HG02870 (cell line): ENCODE results near the gene LRMDA.
"Not testable (repeated sequence)": the region's sequence is repeated elsewhere in the genome, so short reads cannot be mapped to it uniquely, and the experiment has no call there.

Experiments
- ATAC-seq: cut with Tn5 transposase; IDR thresholded peaks from one replicate; pipeline ENCODE4 v1.9.1; 2021; ENCODE audit warnings: mild to moderate bottlenecking, moderate library complexity; ENCODE audit not compliant: unreplicated experiment

LRMDA gene

GRCh38 chr10:75733135-75733890 is 301.9 kb downstream of the LRMDA start:
- no peak for ATAC-seq

DNA sequence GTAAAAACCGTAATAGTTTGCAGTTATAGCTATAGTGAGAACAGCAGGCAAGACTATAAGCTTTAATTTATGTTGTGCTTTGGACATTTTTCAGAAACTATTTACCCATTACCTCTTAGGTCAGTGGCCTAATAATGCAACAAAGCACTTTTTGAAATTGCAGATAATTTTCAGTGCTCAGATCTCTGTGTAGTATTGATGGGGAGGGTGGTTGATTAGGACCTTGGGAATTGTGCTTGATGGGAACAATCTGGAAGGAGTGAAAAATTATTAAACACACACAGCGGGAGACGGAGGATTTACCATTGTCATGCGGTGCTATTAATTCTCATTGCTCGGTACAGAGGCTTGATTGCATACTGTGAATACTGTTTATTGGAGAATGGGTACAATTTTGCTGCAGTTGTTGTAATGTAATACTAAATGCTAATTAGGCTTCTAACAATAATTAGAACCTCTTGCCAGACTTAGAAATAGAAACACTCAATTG is 304.8 kb downstream of the LRMDA start:
- no peak for ATAC-seq

- ATAC-seq: no peak
Measured at GRCh38 chr10:75736889-75737579, 305.6 kb downstream of the LRMDA start.

DNA sequence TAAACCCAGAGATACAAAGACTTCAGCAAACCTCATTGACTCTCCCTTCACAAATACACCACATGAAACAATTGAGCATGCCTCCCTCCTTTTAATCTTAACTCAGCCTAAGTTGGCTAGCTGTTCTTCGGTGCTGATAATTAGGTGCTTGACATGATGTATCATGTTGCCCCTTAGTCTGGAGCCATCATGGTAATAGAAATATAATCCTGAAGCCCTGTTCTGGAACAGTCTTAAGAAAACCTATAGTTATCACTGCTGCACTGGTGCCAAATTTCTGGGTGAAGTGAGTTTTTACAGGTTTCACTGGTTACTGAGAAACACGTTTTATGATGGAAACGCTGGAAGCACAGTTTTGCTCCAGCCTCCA is 306.1 kb downstream of the LRMDA start:
- no peak for ATAC-seq

DNA sequence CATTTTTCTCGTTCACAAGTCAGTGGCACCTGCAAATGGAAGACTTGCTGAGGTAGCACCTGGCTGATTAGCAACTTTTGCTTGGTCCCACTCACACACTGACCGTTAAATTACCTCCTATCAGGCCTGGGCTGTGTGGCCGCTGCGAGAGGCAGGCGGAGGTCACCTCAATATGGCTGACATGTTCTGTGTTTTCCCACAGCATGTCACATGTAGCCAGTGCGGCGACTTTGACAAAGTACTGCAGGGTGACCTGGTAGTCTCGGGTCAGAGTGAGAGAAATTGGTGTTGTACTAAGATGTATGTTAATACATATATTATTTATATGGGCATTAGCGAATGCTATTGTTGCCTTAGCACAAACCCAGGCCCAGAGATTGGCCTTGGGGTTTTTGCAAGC is 307.5 kb downstream of the LRMDA start:
- ATAC-seq: no peak

DNA sequence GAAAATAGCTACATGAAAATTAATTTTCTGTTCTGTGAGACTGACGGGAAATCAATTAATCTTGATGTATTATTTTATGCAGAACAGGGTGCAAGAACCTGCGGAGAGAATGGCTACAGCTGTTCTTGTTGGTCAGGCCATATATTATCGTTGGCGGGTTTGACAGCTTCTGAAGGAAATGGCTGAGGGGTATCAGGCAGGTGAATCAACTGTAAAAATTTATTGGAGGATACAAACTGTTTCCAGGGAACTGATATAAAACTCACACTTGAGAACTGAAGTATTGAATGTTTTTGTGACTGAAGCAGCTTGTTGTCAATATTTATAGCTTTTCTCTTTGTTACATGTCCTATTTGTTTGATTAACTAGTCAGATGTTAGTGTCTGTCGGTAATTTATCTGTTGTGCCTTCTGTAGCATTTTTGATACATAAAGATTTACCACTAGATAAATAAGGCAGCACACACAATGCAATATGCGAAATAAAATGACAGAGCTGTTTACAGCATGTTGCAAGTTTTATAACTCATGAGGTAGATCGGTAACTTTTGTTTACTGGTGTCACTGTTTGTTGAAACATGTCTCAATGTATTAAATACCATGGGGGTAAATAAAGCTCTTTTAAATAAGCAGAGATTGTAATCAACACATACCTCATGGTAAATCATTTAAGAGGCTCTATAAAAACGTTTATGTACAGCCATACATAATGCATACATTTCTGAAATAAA is 308.2 kb downstream of the LRMDA start:
- ATAC-seq: no peak

GRCh38 chr10:75740541-75740940 is 309.1 kb downstream of the LRMDA start:
- ATAC-seq: no peak

DNA sequence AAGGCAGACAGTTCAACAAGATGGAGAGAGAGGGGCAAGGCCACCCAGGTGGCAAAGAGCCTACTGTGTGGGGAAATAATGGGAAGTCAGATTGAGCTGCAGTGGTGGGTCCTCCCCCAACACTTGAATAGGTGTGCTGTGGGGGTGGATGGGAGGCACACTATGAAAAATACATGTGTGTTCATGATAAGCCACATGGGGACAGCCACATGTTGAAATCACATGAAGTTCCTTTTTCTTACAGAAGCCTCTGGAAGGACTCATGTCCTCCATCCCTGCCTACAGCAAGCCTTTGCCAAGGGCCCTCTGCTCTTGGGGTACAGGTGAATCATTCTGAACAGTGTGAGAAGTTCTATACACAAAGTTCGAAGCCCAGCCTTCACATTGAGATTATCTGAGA is 310.9 kb downstream of the LRMDA start:
- no peak for ATAC-seq

GRCh38 chr10:75743291-75743778 is 311.9 kb downstream of the LRMDA start:
- no peak for ATAC-seq

DNA sequence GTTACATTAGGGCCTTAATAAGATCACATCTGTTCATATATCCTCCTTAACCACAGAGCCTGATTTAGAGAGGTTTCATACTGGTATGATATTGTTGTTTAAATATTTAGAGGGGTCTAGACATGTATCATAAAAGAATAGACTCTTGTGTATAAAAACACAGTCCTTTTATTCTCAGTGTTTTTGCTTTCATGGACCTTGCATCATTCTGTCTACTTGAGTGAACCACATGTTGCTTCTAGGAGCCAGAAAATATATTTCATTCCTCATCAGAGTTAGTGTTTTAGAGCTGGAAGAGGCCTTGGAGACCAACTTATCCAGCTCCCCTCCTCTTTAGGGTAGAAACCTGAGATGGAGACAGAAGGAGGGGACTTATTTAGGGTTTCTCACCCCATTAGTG is 312.8 kb downstream of the LRMDA start:
- no peak for ATAC-seq

GRCh38 chr10:75746356-75746755 is 314.9 kb downstream of the LRMDA start:
- ATAC-seq: no peak

DNA sequence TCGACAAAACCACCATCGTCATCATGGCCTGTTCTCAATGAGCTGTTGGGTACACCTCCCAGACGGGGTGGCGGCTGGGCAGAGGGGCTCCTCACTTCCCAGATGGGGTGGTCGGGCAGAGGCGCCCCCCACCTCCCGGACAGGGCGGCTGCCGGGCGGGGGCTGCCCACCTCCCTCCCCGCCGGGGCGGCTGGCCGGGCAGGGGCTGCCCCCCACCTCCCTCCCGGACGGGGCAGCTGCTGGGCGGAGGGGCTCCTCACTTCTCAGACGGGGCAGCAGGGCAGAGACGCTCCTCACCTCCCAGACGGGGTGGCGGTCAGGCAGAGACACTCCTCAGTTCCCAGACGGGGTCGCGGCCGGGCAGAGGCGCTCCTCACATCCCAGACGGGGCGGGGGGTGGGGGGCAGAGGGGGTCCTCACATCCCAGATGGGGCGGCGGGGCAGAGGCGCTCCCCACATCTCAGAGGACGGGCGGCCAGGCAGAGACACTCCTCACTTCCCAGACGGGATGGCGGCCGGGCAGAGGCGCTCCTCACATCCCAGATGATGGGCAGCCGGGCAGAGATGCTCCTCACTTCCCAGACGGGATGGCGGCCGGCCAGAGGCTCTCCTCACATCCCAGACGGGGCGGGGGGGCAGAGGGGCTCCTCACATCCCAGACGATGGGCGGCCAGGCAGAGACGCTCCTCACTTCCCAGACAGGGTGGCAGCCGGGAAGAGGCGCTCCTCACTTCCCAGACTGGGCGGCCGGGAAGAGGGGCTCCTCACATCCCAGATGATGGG is 318.9 kb downstream of the LRMDA start:
- ATAC-seq: not testable (repeated sequence)

- no peak for ATAC-seq
Measured at GRCh38 chr10:75751232-75751631, 319.8 kb downstream of the LRMDA start.

- no peak for ATAC-seq
Measured at GRCh38 chr10:75753621-75754020, 322.2 kb downstream of the LRMDA start.

- no peak for ATAC-seq
Measured at GRCh38 chr10:75754096-75754831, 322.8 kb downstream of the LRMDA start.

DNA sequence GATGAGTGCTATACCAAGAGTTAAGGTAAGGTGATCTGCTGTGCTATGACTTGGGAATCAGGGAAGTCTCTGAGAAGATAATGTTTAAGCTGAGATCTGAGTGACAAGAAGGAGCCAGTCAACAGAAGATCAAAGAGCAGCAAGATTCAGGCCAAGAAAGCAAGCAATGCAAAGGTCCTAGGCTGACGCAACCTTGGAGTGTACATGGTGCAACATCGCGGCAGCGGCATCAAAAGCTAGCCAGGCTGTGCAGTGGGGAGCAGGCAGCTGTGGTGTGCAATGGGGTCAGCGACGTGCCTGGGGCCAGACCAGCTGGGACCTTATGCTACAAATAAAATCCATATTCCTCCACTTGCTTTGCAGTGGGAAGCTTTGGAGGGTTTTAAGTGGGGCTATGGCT is 324.1 kb downstream of the LRMDA start:
- no peak for ATAC-seq

DNA sequence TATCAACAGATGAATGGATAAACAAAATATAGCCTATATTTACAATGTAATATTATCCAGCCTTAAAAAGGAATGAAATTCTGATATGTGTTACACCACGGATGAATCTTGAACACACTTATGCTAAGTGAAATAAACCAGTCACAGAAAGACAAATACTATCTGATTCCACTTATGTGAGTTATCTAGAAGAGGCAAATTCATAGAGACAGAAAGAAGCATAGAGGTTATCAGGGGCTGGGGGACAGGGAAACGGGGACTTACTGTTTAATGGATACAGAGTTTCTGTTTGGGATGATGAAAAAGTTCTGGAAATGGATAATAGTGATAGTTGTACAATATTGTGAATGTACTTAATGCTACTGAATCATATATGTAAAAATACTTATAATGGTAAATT is 329.9 kb downstream of the LRMDA start:
- ATAC-seq: no peak

DNA sequence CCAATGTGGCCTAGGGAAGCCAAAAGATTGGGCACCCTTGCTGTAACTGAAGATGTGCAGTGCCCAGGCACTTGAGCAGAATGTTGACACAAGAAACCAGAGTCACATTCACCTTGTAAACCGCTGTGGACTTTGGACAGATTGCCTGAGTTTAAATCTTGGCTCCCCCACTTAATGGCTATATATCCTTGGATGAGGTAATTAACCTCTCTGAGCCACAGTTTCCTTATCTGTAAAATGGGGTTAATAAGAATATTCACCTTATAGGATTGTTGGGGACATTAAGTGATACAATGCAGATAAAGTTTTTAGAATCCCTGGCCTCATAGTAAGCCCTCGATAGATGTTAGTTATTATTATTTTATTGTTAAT is 331.0 kb downstream of the LRMDA start:
- no peak for ATAC-seq

- no peak for ATAC-seq
Measured at GRCh38 chr10:75763652-75764051, 332.2 kb downstream of the LRMDA start.
